Ascending aorta (tissue), 2 donors: ENCODE measurements around the gene OGFOD3. TPM values are rescaled to one million over a fixed set of nuclear protein-coding genes. Genes with fewer than 3 reads are reported as not detected.

Experiments used
- DNase-seq, 2 donors: peaks; one replicate each; pipeline ENCODE4 v3.0.0-alpha.2; 2019; ENCODE audit warnings: low spot score in 2 of 2
- H3K27ac ChIP-seq, 2 donors: fragments of 200-600 bp; sonication (generic); one replicate each; pipeline ENCODE4 v1.5.1; 2016 to 2017; ENCODE audit warnings: mild to moderate bottlenecking in 1 of 2
- H3K27me3 ChIP-seq: fragments of 200-600 bp; sonication (generic); one replicate; pipeline ENCODE4 v1.5.1; 2017
- H3K36me3 ChIP-seq, 2 donors: fragments of 200-600 bp; sonication (generic); one replicate each; pipeline ENCODE4 v1.5.1; 2016
- H3K4me1 ChIP-seq, 2 donors: fragments of 200-600 bp; sonication (generic); one replicate each; pipeline ENCODE4 v1.5.1; 2016 to 2017; ENCODE audit warnings: mild to moderate bottlenecking in 1 of 2
- H3K4me3 ChIP-seq, 2 donors: fragments of 200-600 bp; sonication (generic); one replicate each; pipeline ENCODE4 v1.5.1; 2016 to 2017; ENCODE audit warnings: mild to moderate bottlenecking in 1 of 2
- H3K9me3 ChIP-seq, 2 donors: fragments of 200-600 bp; sonication (generic); one replicate each; pipeline ENCODE4 v1.5.1; 2016
- intact Hi-C: fragments of 100-400 bp; cut with DNase I; formaldehyde crosslinking; loops from one replicate; pipeline ENCODE4 v1.15.1; 2023
- total RNA-seq: library from RNA; depleted of rRNA; stranded (reverse); fragments of >200 nt; gene quantifications from one replicate; pipeline ENCODE4 v1.1.0, GENCODE V29; 2016
- TF ChIP-seq, protein P1 (sequence below), 3 experiments: fragments of 200-600 bp in 2 of 3; fragments of 450-650 bp in 1 of 3; sonication (generic) in 2 of 3; IDR thresholded peaks; one replicate each; pipeline ENCODE4 v1.5.1; 2016 to 2019; ENCODE audit warnings: antibody characterized with exemption in 3 of 3, mild to moderate bottlenecking in 1 of 3, moderate library complexity in 1 of 3

OGFOD3 gene
- total RNA-seq, 1 donor from 2014 or later: 36.6 TPM

DNA sequence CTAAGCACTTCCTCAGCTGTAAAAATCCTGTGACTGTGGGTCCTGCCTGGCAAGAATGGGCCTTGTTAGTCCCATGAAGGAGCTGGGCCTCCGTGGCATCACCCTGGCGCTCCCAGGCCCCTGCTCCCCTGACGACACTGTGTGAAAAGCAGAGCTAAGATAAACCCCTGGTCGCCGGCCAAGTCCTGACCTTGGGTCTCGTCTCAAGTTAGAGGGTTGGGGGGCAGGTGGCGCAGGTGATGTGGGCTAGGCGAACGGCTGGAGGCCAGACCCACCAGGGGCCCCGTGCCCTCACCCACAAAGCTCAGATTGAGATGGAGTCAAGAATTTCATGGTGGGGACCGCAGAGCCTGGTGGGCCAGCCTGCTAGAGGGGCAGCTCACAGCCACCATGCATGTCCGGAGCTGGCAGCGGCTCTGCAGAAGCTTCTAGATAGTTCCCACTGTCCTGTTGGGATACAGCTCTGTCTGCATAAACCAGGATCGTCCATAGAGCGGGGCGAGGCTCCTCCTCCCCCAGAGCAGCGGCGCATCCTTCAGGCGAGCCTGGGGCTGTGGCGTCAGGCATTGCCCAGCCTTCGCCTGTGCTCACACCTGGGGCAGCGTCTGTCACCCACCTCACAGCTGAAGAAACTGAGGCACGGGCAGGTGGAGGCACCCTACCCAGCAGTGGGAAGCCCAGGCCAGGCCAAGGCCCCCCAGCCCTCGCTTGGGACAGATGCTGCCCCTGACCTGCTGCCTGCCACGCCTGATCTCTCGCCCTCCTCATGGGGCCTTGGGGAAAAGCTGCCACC, 20.2 kb upstream of the OGFOD3 start:
- no peak overlapping the region for H3K4me3 ChIP-seq
- peak in 1 of 2 donors; percentile 61 for DNase-seq
- TF ChIP-seq, protein P1, sequence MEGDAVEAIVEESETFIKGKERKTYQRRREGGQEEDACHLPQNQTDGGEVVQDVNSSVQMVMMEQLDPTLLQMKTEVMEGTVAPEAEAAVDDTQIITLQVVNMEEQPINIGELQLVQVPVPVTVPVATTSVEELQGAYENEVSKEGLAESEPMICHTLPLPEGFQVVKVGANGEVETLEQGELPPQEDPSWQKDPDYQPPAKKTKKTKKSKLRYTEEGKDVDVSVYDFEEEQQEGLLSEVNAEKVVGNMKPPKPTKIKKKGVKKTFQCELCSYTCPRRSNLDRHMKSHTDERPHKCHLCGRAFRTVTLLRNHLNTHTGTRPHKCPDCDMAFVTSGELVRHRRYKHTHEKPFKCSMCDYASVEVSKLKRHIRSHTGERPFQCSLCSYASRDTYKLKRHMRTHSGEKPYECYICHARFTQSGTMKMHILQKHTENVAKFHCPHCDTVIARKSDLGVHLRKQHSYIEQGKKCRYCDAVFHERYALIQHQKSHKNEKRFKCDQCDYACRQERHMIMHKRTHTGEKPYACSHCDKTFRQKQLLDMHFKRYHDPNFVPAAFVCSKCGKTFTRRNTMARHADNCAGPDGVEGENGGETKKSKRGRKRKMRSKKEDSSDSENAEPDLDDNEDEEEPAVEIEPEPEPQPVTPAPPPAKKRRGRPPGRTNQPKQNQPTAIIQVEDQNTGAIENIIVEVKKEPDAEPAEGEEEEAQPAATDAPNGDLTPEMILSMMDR (IDR thresholded peaks at IDR 0.05): no peak
- H3K27me3 ChIP-seq: no peaks in the 10 kb centered on the region
- no peak overlapping the region for H3K27ac ChIP-seq
- peaks cover 16 to 31% of the 10 kb centered on the region in 2 donors for H3K36me3 ChIP-seq
- no peaks in the 10 kb centered on the region for H3K4me1 ChIP-seq
- no peaks in the 10 kb centered on the region for H3K9me3 ChIP-seq
- intact Hi-C loops: no loop called here

DNA sequence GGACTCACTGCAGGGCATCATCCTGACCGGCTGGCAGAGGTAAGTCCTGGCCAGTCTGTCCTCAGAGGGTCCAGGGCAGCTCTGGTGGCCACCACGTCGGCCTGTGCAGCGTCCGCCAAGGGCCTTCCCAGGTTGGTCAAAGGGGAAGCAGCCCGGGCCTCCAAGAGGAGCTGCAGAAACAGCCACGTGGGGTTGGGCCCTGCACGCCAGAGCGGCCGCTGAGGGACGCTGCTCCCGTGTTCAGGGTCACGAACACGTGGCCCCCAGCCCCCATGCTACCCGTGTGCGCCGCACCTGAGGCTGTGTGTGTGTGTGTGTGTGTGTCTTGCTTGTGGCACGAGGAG, 18.9 kb upstream of the OGFOD3 start:
- H3K4me1 ChIP-seq: no peaks in the 10 kb centered on the region
- no peak overlapping the region for H3K4me3 ChIP-seq
- H3K36me3 ChIP-seq: peaks cover 4 to 19% of the 10 kb centered on the region in 2 donors
- H3K27me3 ChIP-seq: no peaks in the 10 kb centered on the region
- TF ChIP-seq, protein P1 (IDR thresholded peaks at IDR 0.05): no peak
- intact Hi-C loops: no loop called here
- H3K9me3 ChIP-seq: no peaks in the 10 kb centered on the region
- no peak for DNase-seq
- no peak overlapping the region for H3K27ac ChIP-seq

DNA sequence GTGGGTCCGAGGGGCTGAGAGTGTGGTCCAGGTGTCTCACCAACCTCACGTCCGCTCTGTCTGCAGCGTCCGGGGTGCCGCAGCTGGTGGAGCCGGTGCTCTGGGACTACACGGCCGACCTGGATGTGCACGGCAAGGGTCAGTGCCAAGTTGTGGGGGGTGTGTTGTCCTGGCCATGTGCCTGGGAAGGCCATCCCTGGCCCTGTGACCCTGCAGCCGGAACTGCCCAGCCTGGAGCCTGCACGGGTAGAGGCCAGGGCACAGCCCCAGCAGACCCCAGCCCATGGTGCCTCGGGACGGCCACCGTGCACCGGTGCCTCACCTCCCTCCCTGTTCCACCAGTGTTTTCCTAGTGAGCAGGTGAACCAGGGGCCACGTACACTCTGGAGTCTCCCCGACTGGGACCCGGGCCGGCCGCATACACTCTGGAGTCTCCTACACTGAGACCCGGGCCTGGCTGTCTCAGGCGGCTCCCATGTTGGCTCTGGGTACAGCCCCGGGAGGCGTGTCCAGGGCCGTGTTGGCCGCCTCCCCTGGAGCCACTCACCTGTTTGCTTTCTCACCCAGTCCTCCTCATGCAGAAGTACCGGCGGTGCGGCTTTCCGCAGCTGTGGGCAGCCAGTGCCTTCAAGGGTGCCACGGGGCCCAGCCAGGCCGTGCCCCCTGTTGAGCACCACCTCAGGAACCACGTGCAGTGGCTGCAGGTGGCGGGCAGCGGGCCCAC, 18.4 kb upstream of the OGFOD3 start:
- DNase-seq: no peak
- TF ChIP-seq, protein P1 (IDR thresholded peaks at IDR 0.05): no peak
- intact Hi-C loops: no loop called here
- H3K27ac ChIP-seq: no peak overlapping the region
- peaks cover 2 to 13% of the 10 kb centered on the region in 2 donors for H3K36me3 ChIP-seq
- H3K4me3 ChIP-seq: no peak overlapping the region
- H3K4me1 ChIP-seq: no peaks in the 10 kb centered on the region
- H3K27me3 ChIP-seq: no peaks in the 10 kb centered on the region
- no peaks in the 10 kb centered on the region for H3K9me3 ChIP-seq

DNA sequence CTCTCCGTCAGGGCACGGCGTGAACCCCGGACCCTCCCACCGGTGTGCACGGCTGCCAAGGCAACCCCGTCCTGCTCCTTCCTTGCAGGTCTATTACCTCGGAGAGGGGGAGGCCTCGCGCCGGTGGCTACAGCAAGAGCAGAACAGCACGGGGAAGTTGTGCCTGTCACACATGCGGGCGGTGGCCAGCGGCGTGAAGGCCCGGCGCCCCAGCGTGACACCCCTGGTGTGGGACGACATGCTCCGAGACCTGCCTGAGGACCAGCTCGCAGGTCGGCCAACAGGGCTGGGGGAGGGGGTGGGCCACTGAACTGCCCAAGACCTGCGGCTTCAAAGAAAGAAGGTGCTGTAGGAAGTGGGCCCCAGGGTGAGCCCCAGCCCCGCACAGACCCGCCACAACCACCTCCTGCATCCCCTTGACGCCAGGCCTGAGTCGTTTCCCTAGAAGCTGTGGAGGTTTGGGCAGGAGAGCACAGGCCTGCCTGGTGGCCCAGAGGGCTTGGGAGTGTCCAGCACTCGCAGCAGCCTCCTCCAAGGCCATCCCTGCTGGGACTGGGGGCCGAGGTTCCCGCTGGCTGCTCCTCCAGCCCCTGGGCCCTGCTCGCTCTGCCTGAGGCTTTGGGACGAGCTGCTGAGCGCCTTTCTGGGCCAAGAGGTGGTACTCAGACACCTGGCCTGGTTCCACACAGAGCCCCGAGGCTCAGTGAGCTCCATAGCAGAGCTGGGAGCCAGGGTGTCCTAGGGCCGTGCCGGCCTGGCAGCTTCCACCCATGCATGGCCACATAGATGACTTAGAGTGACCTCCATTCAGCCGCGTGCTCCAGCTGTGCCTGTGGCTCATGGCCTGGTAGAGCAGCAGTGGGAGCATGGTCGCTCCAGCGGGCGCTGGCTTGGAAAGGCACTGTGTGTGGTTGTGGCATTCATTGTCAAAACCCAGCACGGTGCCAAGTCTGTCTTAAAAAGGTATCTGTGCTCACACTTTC, 17.5 kb upstream of the OGFOD3 start:
- no peak overlapping the region for H3K4me3 ChIP-seq
- no peaks in the 10 kb centered on the region for H3K4me1 ChIP-seq
- H3K27me3 ChIP-seq: no peaks in the 10 kb centered on the region
- no peak overlapping the region for H3K27ac ChIP-seq
- no peak for DNase-seq
- TF ChIP-seq, protein P1 (IDR thresholded peaks at IDR 0.05): no peak
- peaks cover 0 to 13% of the 10 kb centered on the region in 2 donors for H3K36me3 ChIP-seq
- intact Hi-C loops: no loop called here
- no peaks in the 10 kb centered on the region for H3K9me3 ChIP-seq

DNA sequence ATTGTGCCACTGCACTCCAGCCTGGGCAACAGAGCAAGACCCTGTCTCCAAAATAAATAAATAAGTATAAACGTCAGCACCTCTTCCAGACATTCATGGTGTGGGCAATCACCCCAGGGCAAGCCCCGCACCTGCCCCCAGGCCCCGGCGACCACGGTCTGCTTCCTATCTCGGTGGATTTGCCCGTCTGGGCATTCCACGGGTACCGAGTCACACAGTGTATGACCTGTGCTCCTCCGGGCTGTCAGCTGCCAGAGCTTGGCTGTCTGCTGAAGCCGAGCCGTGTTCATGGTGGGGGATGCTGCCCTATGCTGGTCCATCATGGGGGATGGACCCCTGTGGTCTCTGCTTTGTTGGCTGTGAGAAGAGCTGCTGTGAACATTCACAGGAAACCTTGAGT, 16.7 kb upstream of the OGFOD3 start:
- Histone ChIP-seq H3K9me3 (no peaks in the 10 kb centered on the region), H3K27ac (no peak overlapping the region), H3K36me3 (peaks cover 0 to 13% of the 10 kb centered on the region in 2 donors), H3K27me3 (no peaks in the 10 kb centered on the region), H3K4me1 (no peaks in the 10 kb centered on the region), H3K4me3 (no peak overlapping the region)
- no peak for DNase-seq
- TF ChIP-seq, protein P1 (IDR thresholded peaks at IDR 0.05): no peak
- intact Hi-C loops: no loop called here
